HEK293T (cell line): ENCODE measurements around the gene GPATCH2.

Experiments used
- ARNT ChIP-seq: fragments of 450-650 bp; IDR thresholded peaks from 2 replicates; pipeline ENCODE4 v1.6.1; 2017; ENCODE audit warnings: mild to moderate bottlenecking
- BHLHE40 ChIP-seq: fragments of 450-650 bp; IDR thresholded peaks from 2 replicates; pipeline ENCODE4 v1.6.1; 2016; ENCODE audit warnings: mild to moderate bottlenecking, moderate library complexity, borderline replicate concordance
- ELF4 ChIP-seq: fragments of 450-650 bp; IDR thresholded peaks from 2 replicates; pipeline ENCODE4 v1.6.1; 2017; ENCODE audit warnings: antibody characterized with exemption
- FOXM1 ChIP-seq: fragments of 450-650 bp; IDR thresholded peaks from 2 replicates; pipeline ENCODE4 v1.6.1; 2017; ENCODE audit warnings: mild to moderate bottlenecking, borderline replicate concordance
- HDGF ChIP-seq: fragments of 450-650 bp; IDR thresholded peaks from 2 replicates; pipeline ENCODE4 v1.6.1; 2017; ENCODE audit warnings: antibody characterized with exemption, borderline replicate concordance
- SP1 ChIP-seq: fragments of 450-650 bp; IDR thresholded peaks from 2 replicates; pipeline ENCODE4 v1.6.1; 2017
- SUZ12 ChIP-seq: fragments of 450-650 bp; IDR thresholded peaks from 2 replicates; pipeline ENCODE4 v1.6.1; 2016; ENCODE audit warnings: mild to moderate bottlenecking
- TARDBP ChIP-seq: fragments of 450-650 bp; IDR thresholded peaks from 2 replicates; pipeline ENCODE4 v1.6.1; 2016
- ZNF384 ChIP-seq: fragments of 450-650 bp; IDR thresholded peaks from 2 replicates; pipeline ENCODE4 v1.6.1; 2016

DNA sequence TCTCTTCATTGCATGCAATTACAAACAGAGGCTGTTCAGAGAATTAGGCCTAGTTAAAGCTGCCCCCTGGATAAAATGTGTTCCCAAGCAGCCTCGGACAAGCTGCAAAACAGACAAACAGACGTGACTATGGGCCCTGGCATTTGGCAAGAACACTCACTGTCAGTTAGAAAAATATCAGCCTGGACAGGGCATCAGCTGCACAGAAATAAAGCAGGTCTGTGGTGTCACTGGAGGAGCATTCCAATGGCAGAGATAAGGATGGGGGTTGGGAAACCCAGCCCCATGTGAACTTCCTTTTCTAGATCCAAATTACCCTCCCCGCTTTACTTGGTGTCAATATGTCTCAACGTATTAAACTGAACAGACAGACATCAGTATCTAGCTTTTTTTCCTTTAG, 177.1 kb downstream of the GPATCH2 start:
- TF ChIP-seq SP1, result no peak
- no peak for TF ChIP-seq SUZ12
- TF ChIP-seq ZNF384, result no peak
- no peak for TF ChIP-seq BHLHE40
- TF ChIP-seq FOXM1, result no peak
- TF ChIP-seq ELF4, result no peak
- TF ChIP-seq ARNT, result no peak
- TF ChIP-seq HDGF, result no peak
- no peak for TF ChIP-seq TARDBP
